Cerebellar cortex (tissue), 1 donor: ENCODE results near the gene ZSCAN21.
A peak's percentile ranks its signal among the peaks of the same experiment; 100 is the strongest.
"Not testable (repeated sequence)": the region's sequence is repeated elsewhere in the genome, so short reads cannot be mapped to it uniquely, and the experiment has no call there.

Experiments
- DNase-seq: peaks from one replicate; pipeline ENCODE4 v3.0.0-alpha.2; 2015; ENCODE audit warnings: low spot score

The ZSCAN21 gene

DNA sequence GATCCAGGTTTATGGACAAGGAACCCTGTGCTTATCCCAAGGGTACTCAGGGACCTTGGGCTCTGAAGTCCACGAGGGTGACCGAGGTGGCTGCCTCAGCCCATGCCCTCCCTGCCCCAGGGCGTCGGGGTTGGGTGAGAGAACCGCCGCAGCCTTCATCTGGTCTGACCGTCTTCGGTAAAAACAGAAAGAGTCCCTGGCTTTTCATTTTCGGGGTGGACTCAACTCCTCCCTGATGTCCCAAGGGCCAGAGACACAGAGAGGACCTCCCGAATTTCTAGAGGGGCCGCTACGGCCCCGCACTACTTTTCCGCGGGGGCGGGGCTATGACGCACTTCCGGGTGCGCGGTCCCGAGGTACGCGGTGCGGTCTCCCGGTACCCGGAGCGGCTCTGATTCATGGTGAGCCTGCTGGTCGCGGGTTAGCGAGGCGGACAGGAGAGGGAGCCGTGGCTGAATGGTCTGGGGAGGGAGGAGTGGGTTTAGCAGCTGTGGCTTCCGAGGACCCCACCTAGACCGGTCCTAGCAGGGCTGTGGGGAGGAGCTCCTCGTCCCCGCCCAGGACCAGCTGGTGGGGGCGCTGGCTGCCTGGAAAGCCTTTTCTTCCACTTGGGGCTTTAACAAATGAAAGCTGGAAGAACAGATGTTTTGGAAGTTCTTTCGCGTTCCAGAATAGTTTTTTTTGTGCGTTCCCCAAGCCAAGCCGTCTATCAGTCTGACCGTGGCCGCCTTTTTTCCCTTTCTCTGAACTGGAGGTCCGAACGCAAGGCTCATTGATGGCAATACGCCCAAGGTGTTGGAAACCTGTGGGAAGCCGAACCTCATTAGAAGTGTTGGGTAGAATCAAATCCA is at the start of gene ZSCAN21:
TSS of gene ZSCAN21 (plus strand) at position 334 of the 851 bp plus-strand sequence. CDS start 7,233 bp downstream, outside the sequence.
- DNase-seq: peak; percentile 87

DNA sequence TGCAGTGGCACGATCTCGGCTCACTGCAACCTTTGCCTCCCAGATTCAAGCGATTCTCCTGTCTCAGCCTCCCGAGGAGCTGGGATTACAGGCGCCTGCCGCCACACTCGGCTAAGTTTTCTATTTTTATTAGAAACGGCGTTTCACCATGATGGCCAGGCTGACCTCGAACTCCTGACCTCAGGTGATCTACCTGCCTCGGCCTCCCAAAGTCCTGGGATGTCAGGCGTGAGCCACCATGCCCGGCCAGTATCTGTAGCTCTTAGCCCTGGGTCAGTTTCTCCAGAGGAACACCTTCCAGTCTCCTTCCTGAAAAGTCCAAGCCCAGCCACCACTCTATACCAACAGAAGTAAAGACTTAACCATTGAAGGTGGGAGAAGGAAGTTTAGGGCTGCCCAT is 49.3 kb upstream of the ZSCAN21 start:
- DNase-seq: no peak

- no peak for DNase-seq
These were observed 45.6 kb upstream of the ZSCAN21 start for GRCh38 chr7:100003711-100004661.

DNA sequence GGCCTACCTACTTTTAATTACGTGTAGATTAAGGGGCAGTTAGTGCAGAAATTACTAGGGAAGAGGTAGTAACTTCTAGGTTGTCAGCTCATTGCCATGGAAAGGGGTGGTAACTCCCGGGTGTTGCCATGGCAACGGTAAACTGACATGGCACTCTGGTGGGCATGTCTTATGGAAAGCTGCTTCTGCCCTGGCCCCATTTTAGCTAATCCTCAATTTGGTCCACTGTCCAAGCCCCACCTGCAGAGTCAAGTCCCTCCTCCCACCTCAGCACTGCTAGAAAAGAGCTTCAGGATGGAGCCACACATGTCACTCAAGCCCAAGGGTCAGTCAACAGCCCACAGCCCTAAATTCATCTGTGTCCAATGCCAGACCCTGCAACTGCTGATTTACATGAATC is 41.7 kb upstream of the ZSCAN21 start:
- DNase-seq: no peak

DNA sequence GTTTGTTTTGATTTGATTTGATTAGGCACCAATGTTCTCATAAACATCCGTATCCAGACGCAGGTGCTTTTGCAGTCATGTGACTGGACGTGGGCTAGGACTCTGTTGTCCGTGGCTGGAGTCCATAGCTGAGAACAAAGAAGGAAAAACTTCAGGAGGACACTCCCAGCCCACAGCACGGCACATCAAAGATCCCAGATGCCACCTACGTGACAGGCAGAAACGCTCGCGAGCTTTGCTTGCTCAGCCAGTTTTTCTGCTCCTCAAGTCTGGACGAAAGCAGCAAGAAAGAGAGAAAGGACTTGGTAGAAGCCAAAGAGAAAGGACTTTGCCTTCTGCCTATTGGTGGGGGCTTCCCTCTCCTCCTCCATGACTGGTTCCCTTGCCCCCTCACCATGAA is 41.0 kb upstream of the ZSCAN21 start:
- no peak for DNase-seq

GRCh38 chr7:100009952-100010351 is 39.6 kb upstream of the ZSCAN21 start:
- not testable (repeated sequence) for DNase-seq

GRCh38 chr7:100010901-100011300 is 38.7 kb upstream of the ZSCAN21 start:
- no peak for DNase-seq

DNA sequence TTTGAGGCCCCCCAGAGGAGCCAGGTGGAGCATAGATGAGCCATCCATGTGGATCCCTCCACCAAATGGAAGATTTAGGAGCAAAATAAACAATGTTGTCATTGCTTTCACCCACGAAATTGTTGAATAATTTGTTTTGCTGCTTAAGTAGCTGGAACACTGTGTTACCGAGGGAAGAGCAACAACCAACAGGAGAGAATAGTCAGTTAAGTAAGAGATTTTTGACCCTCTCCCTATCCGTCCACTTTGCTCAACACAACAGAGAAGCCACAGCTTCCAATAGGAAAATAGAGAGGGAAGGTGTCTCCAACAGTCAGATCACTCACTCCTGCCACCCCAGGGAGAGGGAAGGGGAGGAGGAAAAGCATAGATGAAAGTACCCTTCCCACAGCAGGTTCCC is 38.1 kb upstream of the ZSCAN21 start:
- DNase-seq: no peak

- not testable (repeated sequence) for DNase-seq
These were observed 36.9 kb upstream of the ZSCAN21 start for GRCh38 chr7:100012385-100013327.

- DNase-seq: no peak
These were observed 36.3 kb upstream of the ZSCAN21 start for GRCh38 chr7:100013328-100013676.

DNA sequence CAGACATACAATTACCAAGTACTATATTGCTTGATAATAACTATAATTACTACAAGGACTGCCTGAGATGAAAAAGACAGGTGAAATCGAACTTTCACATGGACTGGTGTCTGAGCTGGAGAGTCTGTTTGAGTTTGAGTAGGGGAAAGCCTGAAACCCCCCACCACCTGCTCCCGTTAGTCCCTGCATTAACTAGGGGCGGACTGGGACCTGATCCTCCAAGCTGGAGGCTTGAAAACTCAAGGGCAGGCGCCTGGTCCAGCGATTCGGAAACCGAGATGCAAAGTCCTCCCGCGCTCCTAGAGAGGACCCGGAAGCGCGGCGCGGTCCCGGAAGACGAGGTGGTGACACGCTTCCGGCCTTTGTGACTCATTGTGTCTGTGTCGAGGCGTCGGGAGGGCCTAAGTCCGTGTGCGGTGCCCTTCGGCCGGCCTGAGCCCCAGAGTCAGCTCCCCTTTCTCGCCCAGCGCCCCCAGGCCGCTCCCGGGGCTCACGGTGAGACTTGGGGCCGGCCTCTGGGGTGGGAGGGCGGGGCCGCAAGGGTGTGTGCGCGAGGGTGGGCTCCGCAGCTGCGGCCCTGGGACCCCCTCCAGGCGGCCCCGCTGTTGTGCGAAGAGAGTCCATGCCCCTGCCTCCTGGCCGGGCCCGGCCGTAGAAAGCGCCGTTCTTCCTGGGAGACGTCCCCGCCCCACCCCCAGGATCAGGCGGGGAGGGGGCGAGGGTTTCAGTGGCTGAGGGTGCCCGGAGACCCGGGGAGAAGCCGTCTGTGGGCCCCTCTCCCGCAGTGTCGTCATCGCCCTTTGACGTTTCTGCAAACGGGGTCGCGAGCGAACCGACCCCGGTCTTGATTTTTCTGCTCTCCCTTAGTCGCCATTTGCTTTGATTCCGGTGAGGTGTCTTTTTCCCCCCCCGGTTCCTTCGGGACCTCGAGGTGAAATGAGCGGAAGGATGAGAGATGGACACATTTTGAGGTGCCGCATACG is 34.1 kb upstream of the ZSCAN21 start, which contains the start of gene ZKSCAN1:
TSS of gene ZKSCAN1 (plus strand) at position 365 of the 983 bp plus-strand sequence. CDS start 7,911 bp downstream, outside the sequence.
- DNase-seq: peak; percentile 93

DNA sequence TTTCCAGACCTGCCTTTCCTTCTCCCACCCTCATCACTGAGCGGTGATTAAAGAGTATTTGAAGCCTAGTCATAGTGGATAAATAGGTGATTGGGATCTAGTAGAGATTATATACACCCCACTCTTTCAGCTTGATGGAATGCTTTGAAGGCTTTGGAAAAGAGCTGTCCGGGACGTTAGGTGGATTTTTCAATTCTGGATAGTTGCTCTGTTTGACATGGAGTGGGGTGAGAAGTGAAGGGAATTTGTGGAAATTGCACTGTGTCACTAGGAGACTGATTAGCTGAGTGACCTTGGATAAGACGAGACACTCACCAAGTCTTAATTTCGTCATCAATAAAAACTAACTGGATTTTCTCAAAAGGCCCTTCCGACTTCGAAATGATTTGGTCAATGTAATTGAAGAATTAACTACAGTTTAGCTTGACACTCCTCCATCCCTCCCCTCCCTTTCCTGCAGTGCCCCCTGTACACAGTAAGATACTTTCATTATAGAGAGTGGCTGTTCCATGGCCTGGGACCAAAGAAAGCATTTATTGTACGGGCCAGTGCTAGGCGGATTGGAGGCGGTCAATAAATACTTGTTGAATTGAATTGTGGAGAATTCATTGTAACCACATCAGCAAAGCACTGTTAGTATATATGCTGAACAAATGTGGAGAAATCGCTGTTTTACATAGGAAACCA is 33.2 kb upstream of the ZSCAN21 start:
- DNase-seq: no peak

DNA sequence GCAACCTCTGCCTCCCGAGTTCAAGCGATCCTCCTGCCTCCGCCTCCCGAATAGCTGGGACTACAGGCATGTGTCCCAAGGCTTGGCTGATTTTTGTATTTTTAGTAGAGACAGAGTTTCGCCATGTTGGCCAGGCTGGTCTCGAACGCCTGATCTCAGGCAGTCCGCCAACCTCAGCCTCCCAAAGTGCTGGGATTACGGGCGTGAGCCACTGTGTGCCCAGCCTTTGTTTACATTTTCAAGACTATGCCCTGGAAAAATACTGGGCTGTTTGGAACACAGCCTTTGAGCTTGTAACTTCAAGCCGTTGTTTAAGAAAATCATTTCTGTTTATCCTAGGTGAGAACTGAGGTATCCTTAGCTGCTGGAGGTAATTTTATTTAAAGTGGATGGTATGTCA is 32.3 kb upstream of the ZSCAN21 start:
- no peak for DNase-seq

- no peak for DNase-seq
These were observed 31.7 kb upstream of the ZSCAN21 start for GRCh38 chr7:100017875-100018274.

DNA sequence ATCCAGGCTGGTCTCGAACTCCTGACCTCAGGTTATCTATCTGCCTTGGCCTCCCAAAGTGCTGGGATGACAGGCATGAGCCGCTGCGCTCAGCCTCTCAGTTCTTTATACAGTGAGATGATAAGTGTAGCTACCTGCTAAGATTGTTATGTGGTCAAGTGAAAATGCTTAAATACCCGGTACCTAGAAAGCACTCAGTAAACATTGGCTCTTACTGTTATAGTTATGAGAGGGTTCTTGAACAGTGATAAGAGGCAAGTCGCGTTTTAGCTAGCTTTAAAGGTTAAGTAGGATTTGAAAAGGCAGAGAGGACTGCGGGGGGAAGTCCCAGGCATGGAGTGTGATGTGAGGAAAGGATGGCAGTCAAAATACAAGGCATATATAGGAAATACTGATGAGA is 29.7 kb upstream of the ZSCAN21 start:
- DNase-seq: no peak

- DNase-seq: no peak
These were observed 28.3 kb upstream of the ZSCAN21 start for GRCh38 chr7:100021297-100021696.

DNA sequence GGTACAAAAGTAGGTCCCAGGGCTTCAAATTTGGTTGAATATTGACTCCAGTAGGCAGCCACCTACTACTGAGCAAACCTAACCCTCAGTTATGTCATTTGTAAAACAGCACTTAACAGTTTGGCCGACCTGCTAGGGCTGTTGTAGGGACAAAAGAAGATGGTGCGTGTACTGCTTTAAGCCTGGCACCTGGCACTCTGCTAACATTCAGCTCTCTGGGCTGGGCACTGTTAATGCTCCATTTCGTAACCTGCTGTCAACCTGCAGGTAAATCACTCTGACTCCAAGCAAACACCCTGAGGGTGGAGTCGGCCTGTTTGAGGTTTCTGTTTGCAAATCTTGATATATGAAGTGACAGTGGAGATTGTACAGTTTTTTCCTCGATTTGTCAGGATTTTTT is 27.0 kb upstream of the ZSCAN21 start:
- DNase-seq: no peak

- no peak for DNase-seq
These were observed 26.0 kb upstream of the ZSCAN21 start for GRCh38 chr7:100023526-100023925.

DNA sequence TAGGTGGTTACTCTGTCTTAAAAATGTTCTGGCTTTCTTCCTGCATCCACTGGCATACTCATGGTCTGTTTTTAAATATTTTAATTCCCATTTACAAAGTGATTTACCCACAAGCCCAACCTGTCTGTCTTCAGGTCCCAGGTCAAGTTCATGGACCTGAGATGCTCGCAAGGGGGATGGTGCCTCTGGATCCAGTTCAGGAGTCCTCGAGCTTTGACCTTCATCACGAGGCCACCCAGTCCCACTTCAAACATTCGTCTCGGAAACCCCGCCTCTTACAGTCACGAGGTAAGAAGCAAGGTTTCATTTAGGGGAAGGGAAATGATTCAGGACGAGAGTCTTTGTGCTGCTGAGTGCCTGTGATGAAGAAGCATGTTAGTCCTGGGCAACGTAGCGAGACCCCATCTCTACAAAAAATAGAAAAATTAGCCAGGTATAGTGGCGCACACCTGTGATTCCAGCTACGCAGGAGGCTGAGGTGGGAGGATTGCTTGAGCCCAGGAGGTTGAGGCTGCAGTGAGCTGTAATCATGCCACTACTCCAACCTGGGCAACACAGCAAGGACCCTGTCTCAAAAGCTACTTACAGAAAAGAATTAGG is 25.5 kb upstream of the ZSCAN21 start:
- DNase-seq: no peak
